Fibroblast of skin of scalp (primary cell): Measurements from ENCODE around the gene NCL.
"Not testable (repeated sequence)": the region's sequence is repeated elsewhere in the genome, so short reads cannot be mapped to it uniquely, and the experiment has no call there.

Experiments
- DNase-seq: peaks from one replicate; pipeline ENCODE4 v3.0.0-alpha.2; 2013

Gene NCL

DNA sequence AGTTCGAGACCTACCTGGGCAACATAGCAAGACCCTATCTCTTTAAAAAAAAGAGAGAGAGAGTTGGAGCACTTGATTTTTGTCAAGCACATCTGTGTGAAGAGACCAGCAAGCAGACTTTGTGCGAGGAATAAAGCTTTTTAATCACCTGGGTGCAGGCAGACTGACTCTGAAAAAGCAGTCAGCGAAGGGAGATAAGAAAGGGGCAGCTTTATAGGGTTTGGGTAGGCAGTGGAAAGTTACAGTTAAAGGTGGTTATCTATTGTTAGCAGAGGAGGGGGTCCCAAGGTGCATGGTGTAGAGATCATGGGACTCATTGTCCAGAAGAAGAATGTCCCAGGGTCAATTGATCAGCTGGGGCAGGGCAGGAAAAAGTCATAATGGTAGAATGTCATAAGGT, 34.4 kb downstream of the NCL start:
- DNase-seq, result no peak

GRCh38 chr2:231429152-231429551, 35.1 kb downstream of the NCL start:
- no peak for DNase-seq

DNA sequence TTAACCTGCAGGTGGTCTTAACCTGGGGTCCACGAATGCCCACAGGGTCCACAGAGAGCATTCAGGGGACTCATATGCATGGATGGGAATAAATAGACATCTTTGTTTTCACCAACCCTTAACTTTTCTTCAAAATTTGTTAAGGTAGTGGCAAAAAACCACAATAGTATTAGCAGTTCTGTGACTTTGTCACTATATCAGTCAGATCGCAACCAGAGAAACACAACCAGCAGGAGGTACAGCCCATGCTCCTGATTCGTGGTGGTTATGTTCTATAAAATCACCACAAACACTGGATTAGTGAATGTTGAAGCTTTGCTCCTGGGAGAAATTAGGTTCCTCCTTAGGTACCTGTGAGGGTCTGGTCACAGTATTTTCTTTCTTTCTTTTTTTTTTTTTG, 37.2 kb downstream of the NCL start:
- no peak for DNase-seq

DNA sequence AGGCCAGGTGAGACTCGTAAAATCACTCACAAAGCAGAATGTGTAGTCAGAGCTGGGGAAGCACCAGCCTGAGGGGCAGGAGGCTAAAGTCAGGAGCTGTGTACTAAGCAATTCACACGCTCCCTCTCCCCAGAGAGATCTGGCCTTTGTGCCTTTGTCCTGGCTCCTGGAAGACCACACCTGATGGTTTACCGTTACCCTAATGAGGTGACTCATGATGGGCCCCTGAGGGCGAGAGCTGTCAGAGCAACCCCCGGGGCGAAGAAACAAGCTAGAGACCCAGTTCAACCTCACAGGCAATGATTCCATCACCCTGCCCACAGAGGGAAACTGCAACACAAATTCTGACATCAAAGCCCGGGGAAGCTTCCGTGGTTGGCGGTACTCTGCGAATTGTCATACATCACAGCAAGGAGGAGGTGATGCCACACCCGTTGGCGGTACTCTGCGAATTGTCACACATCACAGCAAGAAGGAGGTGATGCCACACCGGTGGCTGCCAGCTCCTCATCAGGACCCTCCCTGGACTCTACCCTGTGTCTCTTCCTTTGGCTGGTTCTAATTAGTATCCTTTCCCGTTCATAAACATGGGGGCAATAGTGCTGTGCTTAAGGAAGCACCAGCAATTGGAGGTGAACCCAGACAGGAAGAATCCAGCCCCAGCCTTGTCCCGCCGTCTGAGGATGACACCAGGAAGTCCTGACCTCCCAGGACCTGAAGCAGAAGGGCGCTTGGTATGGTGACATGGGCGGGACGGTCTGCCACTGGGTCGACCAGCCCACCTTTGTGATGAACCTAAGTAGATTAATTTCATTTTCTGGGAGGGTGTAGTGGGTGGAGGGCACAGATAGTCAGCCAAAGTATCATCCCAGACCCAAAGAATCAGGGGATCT, 38.2 kb downstream of the NCL start:
- DNase-seq, result no peak

GRCh38 chr2:231425291-231425810, 38.9 kb downstream of the NCL start:
- DNase-seq, result no peak

- no peak for DNase-seq
Measured at GRCh38 chr2:231423176-231423575, 41.1 kb downstream of the NCL start.

- DNase-seq, result no peak
Measured at GRCh38 chr2:231422056-231422455, 42.2 kb downstream of the NCL start.

GRCh38 chr2:231421051-231421580, 43.2 kb downstream of the NCL start:
- no peak for DNase-seq

DNA sequence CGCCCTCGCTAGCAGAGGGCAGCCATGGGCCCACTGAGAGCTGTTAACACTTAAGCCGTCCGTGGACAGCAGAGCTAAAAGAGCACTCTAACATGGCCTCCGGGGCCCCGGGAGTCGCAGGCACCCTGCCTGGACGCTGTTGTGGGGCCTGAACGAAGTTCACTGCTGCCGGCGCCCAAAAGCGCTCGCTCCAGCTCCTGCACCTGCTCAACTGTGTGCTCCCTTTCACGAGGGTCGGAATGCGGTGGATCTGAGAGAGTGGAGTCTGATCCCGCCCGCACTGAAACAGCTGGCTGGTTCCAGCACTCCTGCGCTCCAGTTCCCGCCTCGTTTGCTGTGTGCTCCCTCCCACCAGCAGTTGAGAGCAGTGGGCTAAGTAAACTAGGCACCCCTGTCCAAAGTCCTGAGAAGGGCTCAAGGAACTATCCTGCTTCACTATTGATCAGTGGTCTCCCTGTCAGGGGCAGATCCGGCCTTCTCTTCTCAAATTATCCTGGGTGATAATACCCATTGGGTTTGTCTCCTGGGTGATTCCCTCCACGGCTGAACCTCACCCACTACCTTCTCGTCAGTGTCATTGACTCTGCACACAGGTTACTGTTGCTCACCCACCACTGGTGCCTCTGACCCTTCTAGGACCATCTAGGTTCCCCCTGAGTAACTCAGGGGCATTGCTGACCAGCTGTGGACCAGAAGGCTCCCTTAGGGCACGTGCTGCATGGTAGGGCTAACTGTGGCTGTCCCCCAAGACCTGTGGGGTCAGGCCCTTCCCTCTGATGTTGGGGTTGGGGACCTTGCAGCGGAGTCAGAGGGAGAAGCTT, 45.3 kb downstream of the NCL start:
- no peak for DNase-seq

DNA sequence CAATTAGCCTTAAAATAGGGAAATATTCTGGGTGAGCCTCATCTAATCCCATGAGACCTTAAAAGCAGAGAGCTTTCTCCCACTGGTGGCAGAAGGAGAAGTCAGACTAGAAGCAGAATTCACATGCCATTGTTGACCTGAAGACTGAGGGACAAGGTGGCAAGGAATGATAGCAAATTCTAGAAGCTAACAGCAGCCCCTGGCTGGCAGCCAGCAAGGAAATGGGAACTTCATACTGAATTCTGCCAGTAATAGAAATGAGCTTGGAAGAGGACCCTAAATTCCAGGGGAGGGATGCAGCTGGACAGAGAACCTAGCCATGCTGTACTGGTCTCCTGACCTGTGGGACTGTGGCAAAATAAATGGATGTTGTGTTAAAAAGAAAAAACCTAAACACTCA, 49.3 kb downstream of the NCL start:
- no peak for DNase-seq

DNA sequence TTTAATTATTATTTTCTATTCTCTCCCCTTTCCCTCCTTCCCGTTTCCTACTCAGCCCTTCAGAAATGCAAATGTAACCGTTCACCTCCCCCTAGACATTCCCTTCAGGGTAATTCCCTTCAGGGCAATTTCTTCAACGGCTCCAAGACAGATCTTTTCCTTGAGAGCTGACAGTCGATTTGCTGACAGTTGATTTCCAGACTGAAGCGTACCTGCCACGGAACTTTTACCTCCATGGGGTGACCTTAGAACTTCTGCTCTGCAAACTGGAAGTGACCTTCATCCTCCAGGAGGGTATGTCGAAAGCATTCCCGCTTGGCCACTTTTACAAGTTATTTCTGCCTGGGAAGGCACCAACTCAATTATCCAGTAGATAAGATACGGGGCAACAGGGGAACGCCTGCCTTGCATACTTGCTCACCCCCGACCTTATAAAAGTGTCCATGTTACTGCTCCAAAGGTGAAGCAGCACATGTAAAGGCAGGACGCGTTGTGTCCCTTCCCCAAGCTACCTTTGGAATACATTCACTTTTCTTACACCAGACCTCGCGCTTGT, 50.3 kb downstream of the NCL start:
- DNase-seq, result no peak

DNA sequence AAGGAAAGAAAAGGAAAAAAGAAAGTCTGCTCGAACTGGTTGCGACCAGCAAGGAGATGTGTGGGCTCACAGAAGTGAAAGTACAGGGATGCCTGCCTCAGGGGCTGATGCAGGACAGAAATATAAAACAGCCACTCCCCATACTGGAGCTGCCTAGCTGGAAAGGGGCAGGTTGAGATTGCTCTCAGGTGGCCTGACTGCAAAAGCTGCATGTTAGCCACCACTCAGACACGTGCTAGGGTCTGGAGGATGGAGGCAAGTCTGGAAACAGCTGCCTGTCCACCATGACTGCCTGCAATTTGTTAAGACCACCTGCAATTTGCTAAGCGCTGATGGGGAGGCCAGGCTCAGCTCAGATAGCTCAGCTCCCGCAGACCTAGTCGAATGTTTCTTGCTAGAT, 50.8 kb downstream of the NCL start:
- DNase-seq, result no peak

DNA sequence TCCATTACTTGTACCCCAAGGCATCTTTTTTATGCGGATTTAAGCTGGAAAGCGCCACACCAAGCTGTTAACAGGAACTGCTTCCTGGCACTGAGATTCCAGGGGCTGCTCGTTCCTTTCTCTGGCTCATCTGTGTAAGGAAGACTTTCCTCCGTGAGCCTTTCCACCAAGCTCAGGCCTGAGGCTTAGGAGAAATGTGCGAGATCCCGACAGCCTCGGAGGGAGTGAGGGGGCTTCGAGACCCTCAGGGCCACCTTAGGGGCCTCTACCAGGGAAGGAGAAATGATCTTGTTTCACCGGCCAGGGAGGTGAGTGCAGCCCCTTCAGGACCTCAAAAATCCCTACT, 51.7 kb downstream of the NCL start:
- no peak for DNase-seq

GRCh38 chr2:231411831-231412617, 52.3 kb downstream of the NCL start:
- DNase-seq, result peak; percentile 84

DNA sequence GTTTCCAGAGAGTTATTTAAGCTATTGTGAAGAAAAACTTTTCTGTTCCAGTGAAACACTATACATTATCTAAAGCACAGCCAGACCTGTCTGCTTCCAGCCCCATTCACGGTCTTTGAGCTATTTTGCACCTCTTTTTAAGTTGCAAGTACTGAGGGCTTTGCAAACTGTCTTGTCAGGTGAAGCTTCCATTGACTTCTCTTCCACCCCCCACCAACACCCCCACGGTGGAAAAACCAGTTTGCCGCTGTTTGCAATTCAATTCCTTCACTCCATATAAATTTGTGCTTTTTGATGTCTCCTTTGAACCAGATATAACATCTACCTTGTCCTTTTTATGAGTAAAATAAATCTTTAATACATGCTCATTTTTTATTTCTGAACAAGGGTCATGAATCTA, 53.0 kb downstream of the NCL start:
- no peak for DNase-seq

GRCh38 chr2:231410293-231411004, 53.8 kb downstream of the NCL start:
- no peak for DNase-seq

DNA sequence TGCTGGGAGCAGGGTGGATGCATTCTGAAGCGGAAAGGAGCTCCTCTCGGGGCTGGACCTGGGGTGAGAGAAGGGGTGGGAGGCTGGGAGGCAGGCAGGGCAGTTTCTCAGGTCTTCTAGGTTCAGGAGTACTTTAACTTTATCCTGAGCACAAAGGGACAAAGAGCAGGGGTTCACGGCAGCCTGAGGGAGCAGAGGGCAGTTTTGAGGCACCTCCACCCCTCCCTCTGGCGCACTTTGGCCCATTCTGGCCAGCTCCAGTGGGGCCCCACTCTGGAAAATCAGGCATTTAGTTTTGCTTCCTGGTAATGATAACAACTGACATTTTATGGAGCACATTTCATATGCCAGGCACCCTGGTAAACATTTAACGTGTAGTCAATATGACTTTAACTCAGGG, 54.5 kb downstream of the NCL start:
- DNase-seq, result no peak

GRCh38 chr2:231408304-231408703, 56.0 kb downstream of the NCL start:
- DNase-seq, result not testable (repeated sequence)

GRCh38 chr2:231407686-231408085, 56.6 kb downstream of the NCL start:
- not testable (repeated sequence) for DNase-seq

GRCh38 chr2:231405601-231406367, 58.5 kb downstream of the NCL start:
- not testable (repeated sequence) for DNase-seq

- DNase-seq, result not testable (repeated sequence)
Measured at GRCh38 chr2:231404183-231404578, 60.1 kb downstream of the NCL start.
